GM18502 (cell line): ENCODE measurements around the gene GPBP1.
"Not testable (repeated sequence)": the region's sequence is repeated elsewhere in the genome, so short reads cannot be mapped to it uniquely, and the experiment has no call there.

Experiments used
- ATAC-seq: cut with Tn5 transposase; IDR thresholded peaks from one replicate; pipeline ENCODE4 v1.9.1; 2021; ENCODE audit warnings: mild to moderate bottlenecking; ENCODE audit not compliant: unreplicated experiment, poor library complexity

The GPBP1 gene

DNA sequence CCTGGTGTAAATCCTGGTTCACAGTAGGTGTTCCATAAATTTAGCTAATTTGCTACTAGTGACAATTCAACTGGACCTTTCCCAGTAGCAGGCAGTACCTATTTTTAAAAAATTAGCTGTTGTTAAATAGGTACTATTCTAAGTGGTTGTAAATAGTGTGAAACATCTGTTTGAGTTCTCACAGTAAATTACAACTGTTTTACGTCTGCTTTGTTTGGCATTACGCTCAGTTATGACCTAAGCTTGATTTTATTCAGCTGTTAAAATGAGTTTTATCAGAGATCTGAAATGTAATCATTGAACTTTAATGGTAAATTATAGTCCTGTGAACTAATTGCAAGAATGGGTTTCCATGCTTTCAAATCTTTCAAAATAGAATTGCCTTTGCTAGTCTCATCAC is 93.9 kb downstream of the GPBP1 start:
- no peak for ATAC-seq

DNA sequence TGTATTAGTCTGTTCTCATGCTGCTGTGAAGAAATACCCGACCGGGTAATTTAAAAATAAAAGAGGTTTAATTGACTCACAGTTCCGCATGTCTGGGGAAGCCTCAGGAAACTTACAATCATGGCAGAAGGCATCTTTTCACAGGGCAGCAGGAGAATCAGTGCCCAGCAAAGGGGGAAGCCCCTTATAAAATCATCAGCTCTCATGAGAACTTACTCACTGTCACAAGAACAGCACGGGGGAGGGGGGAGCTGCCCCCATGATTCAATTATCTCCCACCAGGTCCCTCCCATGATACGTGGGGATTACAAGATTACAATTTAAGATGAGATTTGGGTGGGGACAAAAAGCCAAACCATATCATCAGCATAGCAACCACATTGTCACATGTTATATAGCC is 102.5 kb downstream of the GPBP1 start:
- no peak for ATAC-seq

DNA sequence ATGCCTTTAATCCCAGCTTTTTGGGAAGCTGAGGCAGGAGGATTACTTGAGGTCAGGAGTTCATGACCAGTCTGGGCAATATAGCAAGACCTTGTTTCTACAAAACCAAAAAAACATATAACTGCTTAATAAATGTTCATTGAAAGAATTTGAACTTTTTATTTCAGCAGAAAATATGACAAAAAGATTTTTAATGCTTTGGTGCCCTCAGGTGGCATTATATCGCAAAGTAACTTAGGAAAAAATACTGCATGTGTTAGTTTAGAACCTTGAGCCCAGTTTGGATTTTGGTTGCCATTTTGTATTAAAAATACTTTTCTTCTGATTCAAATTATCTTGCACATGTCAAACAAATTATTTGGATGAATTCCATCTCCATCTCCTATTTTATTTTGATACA is 103.2 kb downstream of the GPBP1 start:
- ATAC-seq: no peak

DNA sequence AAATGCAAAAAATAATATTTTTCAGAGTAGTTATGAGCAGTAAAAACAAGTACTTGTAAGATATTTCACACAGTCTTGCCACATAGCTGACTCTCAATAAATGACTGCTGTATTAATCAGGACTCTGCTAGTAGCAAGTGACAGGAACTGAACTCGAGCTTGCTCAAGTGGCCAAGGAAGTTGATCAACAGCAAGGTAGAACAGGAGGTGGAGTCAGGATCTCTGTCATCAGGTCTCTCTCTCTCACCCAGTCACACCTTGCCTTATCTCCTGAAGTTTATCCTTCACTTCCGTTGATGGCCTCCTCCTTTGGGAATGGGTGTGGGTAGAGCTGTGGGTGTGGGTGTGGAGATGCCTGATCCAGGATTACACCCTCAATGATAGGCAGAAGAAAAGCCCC is 107.0 kb downstream of the GPBP1 start:
- no peak for ATAC-seq

DNA sequence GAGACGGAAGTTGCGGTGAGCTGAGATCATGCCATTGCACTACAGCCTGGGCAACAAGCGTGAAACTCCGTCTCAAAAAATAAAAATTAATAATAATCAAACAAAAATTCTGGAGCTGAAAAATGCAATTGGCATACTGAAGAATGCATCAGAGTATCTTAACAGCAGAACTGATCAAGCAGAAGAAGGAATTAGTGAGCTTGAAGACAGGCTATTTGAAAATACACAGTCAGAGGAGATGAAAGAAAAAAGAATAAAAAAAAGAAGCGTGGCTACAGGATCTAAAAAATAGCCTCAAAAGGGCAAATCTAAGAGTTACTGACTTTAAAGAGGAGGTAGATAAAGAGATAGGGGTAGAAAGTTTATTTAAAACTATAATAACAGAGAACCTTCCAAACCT is 111.2 kb downstream of the GPBP1 start:
- ATAC-seq: not testable (repeated sequence)

DNA sequence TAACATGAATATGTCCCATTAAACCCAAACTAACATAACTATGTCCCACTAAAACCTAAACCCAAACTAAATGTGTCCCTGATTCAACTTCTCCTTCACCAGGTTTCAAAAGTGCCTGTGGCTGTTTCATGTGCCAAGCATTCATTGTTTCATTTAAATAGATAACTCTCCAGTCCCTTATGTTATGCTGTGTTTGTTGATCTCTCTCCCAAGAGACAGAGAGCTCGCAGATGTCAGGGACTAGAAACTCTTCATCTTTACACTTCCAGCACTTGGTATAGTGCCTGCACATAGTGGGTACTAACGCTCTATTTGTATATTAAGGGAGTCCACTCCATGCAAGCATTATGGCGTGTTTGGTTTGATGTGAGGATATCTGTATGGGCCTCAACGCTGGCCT is 118.0 kb downstream of the GPBP1 start:
- ATAC-seq: no peak

DNA sequence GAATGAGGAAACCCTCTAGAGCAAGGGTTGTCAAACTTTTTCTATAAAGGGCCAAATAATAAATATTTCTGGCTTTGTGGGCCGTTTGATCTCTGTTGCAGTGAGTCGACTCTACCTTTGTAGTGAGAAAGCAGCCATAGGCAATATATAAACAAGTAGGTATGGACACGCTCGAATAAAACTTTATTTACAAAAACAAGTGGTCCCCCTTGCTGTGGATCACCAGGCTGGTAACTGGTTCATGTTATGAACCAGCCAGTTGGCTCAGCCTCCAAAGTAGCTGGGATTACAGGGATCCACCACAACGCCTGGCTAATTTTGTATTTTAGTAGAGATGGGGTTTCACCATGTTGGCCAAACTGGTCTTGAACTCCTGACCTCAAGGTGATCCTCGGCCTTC is 118.5 kb downstream of the GPBP1 start:
- ATAC-seq: no peak

DNA sequence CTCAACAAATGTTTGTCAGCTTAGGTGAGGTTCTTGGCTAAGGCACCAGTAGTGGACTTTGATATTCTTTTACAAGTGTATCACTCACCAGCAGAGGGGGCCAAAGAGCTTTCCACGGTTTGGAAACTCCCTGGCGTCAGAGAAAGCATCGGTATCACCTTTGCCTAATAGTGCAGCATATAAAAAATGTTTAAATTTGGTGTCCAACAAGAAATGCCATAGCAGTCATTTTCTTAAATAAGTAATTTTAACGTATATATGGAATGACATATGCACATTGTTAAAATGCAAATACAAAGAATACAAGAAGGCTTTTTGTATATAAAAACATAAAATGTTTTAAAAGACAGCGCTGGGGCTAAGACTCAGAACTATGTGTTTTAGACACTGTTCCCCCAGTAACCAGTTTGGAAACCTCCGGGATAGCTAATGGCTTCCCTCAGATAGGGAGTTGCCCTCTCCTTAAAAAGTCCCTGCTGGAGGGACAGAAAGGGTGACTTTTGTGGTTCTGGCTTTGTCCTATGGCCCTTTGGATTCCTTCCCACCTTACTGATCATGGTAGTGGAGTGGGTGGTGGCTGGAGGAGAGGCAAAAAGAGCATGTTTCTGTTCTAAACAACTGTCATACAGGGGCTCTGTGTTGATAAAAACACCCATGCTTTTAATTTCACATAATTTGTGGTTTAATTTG is 124.6 kb downstream of the GPBP1 start:
- ATAC-seq: peak; percentile 47

DNA sequence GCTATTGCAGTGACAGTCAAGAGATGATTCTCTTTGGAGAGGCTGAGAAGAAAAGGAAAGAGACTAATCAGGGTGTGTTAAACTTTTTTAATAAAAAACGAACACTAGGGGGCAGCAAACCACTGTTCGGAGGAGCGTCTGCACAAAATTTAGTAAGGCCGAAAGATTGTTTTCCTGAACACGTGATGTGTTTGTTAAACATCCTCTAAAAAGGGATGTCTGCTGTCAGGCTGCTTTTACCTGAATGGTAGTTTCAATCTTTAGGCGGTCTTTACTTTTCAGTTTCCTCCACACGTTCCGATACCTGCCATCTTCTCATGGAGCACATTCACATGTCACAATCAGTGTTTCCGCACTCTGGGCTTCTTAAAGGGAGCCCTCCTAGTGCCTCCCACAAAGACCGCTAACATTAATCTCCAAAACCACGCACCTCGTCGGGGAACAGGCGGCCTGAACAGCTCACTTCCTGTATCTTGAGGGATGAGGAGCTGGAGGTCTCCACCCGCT is 125.2 kb downstream of the GPBP1 start:
- peak; percentile 63 for ATAC-seq

DNA sequence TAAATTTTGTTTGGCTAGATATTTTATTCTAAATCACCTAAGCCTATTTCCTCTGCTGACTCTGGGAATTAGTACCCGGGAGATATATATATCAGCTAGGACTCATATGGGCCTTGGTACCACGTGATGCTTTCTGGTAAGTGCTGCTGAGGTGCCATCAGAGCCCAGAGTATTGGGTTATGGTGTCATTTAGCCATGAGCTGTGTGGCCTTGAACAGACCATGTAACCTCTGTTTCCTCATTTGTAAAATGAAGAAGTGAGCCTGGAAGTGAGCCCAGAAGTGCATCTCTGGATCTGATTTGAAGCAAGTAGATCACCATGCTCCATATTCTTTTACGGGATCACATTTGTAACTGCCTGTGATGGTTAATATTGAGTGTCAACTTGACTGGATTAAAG is 126.1 kb downstream of the GPBP1 start:
- no peak for ATAC-seq

DNA sequence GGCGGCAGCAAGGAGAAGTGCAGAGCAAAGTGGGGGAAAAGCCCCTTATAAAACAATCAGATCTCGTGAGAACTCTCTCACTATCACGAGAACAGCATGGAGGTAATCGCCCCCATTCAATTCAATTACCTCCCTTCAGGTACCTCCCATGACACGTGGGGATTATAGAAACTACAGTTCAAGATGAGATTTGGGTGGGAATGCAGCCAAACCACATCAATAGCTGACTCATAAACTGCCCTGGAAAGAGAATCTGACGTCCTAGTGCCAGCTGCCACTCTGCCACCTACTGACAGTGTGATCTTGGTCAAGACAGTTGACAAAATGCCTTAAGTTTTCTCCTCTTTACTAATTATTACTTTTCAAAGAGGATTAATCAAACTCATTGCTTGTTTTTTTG is 128.3 kb downstream of the GPBP1 start:
- ATAC-seq: peak; percentile 49

DNA sequence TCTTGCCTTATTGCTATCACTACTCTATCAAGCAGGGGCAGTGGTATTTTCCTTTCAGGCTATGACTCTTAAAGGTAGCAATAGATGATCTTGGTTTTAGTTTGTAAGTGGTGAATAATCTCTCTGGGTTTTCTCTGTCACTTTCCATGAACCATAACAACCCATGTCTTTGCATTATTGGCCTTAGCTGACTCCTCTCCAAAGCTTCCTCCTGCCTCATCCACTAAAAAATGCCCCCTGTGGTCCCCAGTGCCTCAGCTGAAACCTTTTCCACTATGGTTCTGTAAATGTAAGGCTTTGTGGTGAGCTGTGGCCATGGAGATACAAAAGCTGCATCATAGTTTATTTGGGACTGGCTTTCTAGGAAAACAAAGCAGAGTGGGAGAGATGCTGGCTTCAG is 128.8 kb downstream of the GPBP1 start:
- no peak for ATAC-seq

DNA sequence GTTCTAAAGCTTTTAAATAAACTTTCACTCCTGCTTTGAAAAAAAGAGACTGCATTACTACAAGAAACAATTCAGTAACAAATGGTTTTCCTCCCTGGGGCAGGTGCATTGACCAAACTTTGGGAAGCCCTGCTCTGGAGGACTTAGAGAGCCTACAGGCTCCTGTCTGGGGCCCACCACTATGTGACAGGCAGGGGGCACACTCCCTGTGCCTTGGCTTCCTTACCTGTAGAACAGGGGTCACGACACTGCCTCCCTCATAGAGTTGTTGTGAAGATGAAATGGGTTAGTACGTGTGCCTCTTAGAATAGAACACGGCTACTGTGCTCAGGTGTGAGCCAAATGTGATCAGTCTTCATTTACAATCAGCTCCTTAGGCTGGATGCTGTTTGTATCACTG is 130.1 kb downstream of the GPBP1 start:
- no peak for ATAC-seq

DNA sequence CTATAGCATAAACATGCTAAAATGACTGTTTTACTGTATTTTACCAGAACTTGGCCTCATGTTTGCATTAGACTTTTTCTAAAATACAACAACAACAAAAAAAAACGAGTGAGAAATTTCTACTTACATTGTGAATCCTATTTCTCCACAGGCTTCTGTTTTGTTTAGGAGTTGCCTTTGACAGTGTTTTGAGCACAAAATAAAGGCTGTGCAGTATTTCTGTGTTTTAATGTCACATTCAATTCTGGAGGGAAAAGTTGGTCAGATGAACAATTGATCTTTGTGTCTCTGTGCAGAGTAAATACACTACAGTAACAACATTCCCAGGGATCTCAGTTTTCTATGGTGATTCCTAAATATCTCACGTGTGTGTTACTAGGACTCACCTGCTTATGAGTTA is 131.1 kb downstream of the GPBP1 start:
- ATAC-seq: no peak

DNA sequence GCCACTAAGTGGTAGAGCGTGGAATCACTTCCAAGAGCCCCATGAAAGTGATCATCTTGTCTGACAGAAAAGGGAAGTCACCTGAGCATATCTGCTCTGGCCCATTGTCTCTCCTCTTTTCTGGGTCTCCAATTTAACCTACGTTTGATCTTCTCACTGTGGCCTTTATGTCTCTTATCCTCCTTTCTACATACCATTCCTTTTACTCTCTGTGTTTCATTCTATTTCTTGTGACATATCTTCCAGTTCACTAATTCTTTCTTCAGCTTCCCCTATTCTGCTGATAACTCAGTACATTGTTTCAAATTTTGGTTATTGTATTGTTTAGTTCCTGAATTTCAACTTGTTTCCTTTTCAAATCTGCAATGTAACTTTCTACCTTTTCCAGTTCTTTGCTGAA is 132.5 kb downstream of the GPBP1 start:
- no peak for ATAC-seq

DNA sequence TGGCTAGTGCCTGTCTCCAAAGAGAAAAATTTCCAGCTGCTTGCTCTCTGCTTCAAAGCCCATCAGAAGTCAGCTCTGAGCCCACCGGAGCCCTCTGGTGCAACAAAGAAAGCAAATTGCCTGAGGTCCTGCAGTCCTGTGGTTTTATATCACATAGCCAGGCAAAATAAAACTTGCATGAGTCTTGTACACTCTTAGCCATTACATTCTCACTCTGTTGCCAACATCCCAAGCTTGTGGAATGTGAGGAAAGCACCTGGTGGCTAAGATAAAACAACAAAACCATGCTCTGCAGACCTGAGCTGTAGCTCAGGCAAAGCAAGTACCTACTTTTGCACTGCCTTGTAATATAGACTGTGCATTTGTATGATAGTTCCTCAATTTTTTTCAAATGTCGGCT is 133.7 kb downstream of the GPBP1 start:
- ATAC-seq: no peak

DNA sequence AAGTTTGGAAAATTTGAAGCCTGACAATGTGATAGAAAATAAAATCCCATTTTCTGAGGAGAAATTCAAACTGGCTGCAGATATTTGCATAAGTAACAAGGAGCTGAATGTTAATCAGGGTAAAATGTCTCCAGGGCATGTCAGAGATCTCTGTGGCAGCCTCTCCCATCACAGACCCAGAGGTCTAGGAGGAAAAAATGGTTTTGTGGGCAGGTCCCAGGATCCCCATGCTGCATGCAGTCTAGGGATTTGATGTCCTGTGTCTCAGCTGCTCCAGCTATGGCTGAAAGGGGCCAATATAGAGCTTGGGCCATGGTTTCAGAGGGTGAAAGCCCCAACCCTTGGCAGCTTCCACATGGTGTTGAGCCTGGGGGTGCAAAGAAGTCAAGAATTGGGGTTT is 135.2 kb downstream of the GPBP1 start:
- ATAC-seq: not testable (repeated sequence)

DNA sequence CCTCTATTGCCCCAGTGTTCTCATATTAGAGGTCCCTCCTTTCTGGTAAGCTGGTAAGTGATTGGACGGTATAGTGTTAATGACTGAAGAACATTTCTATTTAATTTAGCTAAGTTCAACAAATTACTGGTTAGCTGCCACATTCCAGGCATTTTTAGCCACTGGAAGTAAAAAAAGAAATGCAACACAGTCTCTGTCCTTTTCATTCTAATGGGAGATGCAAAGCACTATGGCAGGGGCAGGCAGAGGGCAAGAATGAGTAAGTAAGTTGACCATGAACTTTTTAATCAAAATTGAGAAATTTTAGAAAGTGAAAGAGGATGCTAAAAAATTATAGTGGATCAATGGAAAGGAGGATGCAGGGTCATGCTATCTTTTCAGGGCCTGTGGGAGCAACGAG is 137.4 kb downstream of the GPBP1 start:
- no peak for ATAC-seq

DNA sequence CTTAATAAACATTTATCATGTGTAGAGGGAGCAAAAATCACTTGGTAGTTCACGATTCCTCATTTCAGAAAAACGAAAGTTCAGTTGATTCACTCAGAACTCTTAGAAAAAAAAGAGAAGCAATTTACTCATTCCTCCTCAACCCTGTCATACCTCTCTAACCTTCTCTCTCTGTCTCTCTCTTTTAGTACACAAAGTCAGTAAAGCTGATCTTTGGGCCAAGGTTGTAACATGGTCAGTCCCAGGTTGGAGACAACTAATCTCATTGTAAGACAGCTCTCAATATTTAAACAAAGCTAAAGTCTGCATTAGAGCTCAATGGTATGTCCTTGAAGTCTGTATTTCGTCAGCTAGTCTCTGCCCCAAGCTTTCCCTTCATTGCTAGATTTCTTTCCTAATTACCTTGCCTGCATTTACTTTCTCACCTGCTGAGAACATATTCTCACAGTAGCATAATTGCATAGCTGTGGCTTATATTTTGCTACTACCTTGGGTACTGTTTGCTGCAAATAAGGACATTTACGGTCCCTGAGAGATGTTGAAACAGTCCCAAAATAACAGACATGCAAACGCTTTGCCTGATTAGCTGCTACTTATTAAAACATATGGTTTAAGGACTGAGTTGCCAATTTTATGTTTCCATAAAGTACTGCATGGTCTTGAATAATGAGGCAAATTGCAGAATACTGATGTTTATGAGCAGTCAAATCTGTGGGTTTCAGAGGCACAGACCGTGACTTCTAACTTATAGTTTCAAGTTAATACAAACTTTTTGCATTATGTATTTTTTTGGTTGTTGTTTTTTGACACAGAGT is 138.3 kb downstream of the GPBP1 start:
- no peak for ATAC-seq

DNA sequence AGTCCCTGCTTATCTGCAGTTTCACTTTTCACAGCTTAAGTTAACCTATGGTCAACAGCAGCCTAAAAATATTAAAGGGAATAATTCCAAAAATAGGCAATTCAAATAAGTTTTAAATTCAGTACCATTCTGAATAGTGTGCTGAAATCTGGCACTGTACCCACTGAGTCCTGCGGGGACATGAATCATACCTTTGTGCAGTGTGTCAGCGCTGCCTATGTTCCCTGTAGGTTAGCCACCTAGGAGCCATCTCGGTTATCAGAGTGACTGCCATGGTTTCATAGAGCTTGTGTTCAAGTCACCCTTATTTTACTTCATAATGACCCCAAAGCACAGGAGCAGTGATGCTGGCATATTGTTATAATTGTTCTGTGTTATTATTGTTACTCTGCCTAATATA is 139.9 kb downstream of the GPBP1 start:
- ATAC-seq: no peak
